HT-29 (cell line): ENCODE measurements around the gene RAI1. TPM values are rescaled to one million over a fixed set of nuclear protein-coding genes. Genes with fewer than 3 reads are reported as not detected.
A peak's percentile ranks its signal among the peaks of the same experiment; 100 is the strongest.

ENCODE experiments used
- DNase-seq: peaks from one replicate; pipeline ENCODE4 v3.0.0-alpha.2; 2015; ENCODE audit warnings: low spot score
- total RNA-seq: library from RNA; depleted of rRNA; stranded (reverse); fragments of >200 nt; shearing (Covaris generic); gene quantifications from 2 replicates; pipeline ENCODE4 v1.2.3, GENCODE V29; 2014

The RAI1 gene
- total RNA-seq, 1 experiment from 2014 or later = 35.4 TPM

DNA sequence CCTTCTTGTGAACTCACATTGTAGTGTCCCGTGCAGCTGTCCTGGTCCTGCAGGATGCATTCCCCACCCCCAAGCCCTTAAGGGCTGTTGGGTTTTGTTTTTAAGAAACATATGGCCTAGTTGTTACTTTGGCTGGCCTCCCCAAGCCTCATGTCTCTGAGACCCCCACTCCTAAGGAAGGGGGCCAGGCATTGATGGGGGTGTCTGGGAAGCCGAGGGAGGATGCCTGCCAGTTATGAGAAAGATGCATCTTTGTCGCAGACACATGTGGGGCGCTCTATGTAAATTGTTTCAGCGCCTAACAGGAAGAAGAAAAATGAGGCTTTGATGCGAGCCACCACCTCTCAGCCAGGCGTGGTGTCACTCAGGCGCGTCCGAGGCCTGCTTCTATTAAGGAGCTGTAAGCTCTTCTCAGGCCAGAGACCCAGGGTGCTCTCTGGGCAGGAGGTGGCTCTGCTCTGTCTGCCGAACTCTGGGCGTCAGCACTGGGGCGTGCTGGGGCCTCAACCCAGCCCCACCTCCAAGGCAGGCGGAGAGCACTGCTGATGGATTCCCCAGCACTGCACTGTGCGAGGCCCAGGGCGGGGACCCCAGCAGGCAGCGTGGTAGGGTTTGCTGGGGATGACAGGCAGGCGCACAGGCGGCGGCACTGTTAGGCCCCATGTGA lies 85.0 kb downstream of the RAI1 start:
- DNase-seq = no peak

DNA sequence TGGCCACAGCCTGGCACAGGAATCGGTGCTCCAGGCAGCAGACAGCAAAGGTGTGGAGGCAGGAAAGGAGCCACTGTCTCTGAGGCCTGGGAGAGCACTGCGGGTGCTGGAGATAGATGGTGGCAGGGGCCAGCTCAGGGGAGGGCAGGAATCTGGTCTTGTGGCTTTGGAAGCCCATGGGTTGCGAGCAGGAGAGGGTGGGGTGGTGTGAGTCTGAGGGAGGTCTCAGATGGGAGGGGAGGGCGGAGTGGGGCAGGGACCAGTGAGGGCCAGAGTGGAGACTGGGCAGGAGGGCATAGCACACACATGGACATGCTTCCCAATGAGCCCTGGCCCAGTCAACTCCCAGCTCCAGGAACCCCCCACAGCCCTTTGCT lies 85.5 kb downstream of the RAI1 start:
- no peak for DNase-seq

DNA sequence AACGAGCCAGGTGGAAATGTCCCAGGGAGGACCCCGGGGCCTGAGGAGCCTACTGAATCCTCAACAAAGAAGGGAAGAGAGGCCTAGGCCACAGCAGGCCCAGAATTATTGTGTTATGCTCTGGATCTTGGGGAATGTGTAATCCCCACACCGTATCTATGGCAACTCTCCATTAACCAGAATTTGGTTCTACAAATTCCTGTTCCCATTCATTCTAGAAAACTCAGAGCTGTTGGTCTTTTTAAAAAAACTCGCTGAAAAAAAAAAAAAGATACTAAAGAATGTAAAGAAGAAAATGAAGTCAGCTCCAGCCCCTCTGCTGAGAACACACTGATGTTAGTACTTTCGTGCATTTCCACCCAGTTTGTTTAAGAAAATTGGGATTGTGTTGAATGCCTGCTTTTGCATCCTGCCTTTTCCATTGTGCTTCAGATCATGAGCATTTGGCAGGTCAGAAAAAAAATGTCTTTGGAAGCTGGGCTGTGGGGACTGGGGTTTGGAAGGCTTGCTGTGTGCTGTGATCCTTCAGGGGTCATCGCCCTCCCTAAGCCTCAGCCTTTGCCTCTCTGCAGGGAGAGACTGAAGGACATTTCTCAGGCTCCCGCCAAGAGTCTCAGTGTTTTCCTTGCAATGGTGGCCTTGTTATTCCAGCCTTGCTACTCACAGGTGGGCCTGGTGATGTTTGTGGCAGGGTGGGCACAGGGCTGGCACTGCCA lies 86.1 kb downstream of the RAI1 start:
- no peak for DNase-seq

DNA sequence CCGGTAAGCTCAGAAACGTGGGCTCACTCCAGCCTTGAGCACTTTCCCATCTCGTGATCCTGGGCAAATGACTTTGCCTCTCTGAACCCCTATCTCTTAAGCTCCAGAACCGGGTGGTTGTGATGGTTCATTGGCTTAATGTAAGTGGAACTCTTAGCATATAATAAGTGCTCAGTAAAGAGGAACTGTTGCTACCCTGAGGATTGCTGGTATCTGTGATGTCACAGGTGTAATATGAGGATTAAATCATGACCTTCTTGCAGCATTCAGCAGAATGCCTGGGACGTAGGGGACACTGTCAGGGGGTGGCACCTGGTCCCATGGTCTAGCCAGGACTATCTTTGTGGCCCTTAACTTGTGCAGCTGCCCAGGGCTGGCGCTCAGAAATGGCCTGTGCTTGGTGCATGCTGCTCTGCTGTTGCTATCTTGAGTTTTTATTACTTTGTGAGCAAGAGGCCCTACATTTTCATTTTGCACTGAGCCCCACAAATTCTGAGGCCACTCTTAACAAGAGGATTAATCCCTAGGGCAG lies 86.7 kb downstream of the RAI1 start:
- no peak for DNase-seq

DNA sequence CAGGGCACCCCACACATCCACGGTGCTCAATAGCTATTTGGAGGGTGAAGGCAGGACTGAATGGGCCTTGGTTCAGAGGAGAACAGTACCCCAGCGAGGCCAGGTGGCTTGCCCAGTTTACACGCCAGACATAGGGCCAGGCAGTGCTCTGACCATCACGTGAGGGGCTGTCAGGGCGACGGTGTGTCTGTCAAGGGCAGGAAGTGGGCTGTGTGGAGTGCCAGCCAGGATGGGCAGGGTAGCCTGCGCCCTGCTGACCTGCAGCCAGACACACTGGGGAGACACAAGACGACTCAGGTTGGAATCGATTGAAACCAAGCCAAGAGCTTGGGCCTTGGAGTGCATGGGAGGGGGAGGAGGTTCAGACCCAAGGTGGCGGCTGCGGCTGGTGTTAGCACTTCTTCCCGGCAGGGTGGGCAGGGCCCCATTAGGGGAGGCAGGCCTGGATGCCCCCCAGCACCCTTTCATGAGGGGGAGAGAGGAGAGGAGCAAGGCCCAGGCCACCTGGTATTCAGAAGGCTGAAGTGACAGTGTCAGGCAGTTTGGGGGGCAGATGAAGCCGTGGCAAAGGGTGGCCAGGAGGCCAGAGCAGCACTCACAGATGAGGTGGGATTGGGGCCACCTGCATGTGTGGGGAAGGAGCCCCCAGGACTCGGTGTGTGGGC lies 87.3 kb downstream of the RAI1 start:
- no peak for DNase-seq

DNA sequence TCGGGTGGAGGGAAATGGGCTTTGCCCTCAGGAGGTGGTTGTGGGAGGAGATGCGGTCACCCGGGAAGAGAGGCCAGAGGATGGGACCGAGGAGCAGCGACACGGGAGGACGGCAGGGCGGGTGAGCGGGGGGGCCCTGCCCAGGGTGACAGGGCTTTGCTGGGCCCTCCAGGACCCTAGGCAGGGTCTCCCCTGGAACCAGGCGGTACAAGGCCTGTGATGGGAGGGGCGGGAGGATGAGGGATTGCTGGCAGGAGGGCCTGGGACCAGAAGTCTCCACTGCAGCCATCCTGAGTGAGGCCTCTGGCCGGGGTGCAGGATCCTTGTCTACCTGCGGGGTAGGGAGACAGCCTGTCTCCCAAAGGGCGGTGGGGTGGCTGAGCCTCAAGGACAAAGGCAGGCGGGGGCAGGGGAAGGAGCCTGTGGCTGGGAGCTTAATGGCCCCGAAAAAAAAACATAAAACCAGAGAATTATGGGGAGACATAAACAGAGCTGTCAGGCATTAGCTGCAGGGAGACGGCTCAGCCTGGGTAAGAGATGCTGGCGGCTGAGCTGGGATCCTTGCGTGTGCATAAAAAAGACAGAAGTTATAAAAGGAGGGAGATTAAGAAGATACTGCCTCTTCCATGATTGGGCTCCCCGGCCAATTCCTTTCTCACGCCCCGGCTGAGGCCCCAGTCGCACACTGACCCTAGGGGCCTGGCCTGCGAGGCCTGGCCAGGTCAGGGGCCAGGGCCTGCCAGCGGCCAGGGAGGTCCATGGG lies 88.8 kb downstream of the RAI1 start:
- DNase-seq = no peak

DNA sequence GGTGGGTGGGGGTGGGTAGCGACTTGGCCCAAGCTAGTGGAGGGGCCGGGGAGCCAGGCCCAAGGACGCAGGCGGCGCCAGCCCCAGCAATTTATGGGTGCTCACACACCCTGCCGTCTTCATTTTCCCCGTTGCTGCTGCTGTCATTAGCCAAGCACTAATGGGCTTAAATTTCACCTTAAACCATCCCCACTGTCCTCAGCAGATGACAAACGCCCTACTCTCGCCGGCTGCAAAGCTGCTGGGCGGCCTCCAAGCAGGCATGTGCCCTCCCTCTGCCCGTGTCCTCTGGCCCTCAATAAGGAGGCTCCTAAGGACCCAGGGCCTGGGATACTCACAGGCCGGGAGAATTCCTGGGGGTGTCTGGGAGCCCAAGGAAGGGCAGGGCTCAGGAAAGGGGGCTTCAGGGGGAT lies 89.4 kb downstream of the RAI1 start:
- DNase-seq = no peak

DNA sequence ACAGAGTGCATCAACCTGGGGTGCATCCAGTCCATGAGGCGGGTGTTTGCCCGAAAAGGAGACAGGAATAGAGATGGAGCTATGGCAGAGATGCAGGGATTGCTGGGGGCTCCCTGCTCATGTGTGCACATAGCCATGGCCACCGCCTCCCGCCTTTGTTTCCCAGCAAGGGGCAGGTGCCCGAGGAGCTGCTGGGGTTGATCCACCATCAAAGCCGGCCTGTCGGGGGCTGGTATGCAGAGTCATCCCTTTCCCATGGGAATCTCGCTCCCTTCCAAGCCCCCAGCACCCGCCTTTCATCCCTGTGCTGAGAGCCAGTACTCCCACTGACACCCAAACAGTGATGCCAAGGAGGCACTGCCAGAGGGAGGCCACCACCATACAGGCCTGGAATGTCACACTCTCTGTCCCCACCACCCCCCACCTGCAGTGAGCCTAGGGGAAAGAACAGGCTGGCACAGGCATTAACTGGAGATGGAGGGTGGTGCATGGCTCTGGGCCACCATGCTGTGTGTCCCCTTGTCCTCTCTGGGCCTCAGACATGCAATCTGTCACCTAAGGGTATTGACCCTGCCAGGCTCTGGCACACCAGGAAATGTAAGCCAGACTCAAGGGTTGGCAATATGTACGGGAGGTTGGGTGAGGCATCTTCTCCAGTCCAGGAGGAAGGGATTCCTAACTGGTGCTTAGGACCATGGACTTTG lies 90.4 kb downstream of the RAI1 start:
- no peak for DNase-seq

DNA sequence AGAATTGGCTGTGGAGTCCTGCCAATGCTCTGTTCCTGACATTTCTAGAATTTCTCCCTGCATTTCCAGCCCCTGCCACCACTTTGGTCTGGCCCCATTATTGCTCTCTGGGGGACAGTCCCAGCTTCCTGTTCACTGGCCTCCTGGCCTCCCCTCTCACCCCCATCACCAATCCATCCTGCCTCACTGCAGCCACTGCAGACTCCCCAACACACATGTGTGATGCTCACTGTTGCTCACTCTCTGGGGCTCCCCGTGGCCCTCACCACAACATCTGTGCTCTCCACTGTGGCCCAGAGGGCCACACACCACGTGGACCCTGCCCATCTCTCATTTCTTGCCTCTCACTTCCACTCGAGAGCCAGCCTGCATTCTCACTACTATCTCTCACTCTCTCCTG lies 91.0 kb downstream of the RAI1 start:
- DNase-seq = no peak

DNA sequence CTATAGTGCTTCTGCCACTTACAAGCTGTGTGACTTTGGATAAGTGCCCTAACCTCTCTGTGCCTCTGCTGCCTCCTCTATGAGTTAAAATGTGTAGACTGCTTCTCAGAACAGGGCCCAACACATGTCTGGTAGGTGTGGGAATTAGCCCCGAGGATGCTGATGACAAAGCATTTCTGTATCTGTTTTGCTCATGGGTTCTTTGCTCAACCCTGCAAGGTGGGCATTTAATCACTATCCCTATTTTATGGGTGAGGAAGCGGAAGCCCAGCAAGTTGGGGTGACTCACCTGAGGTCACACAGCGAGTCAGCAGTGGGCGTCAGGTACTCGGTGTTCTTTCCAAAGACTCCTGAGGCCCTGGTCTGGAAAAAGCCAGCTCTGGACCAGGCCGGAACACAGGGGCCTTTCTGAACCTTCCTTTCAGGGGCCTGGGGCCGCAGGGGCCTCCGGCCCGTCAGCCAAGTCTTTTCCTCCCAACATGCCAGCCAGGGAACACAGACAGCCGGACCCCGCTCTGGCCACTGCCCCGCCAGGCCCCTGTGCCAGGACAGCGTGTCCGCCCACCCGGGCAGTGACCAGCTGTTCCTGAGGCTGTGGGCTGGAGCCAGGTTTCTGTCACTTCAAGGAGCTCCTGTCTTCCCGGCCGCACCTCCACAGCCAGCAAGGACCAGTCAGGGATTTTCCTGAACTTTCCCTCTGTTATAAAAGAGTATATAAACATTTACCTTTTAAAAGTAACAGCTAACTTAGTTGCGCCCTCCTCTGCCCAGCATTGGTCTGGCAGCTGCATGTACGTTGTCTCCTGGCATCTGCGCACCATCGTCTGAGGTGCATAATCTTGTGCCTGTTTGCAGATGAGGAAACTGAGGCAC lies 93.0 kb downstream of the RAI1 start:
- peak; percentile 51 for DNase-seq

DNA sequence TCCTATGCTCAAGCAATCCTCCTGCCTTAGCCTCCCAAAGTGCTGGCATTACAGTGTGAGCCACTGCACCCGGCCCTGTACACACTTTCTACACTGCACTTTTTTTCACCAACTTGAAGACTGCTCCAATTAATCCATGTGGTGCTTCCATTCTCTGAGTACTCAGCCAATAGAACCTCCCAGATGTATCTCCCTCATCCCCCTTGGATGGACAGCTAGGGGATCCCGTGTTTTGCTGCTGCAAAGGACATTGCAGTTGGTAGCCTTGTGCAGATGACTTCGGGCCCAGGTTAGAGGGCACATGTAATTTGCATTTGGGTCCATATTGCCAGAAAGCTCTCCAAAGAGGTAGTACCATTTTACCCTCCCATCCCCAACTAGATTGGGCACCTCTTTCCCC lies 95.6 kb downstream of the RAI1 start:
- DNase-seq = no peak

DNA sequence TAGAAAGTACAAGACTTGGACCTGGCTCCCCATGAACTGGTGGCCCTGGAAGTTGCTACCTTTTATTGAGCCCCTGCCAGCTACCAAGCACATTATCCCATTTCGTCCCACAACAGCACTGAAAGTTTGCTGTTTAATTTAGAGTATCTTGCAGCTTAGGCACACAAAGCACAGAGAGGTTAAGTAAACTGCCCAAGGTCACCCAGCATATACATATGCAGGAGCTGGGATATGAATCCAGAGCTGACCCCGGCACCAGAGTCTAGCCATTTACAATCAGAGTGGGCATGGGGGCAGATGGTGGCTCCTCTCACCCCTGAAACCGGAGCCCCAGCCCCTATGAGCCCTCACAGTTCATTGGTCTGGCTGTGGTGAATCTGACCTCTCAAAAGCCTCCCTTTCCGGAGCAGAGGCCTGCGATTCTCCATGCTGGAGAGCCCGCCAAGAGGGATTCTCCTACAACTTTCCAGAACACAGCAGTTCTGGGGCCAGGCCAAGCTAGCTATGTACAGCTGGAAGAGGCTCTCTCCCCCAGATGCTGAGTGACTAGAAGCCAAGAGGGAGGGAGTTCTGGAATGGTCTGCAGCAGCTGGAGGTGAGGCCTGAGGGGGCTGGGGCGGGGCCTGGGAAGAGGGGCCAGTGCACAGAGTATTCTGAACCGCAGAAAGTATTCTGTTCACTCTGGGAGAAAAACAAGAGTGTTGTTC lies 97.2 kb downstream of the RAI1 start:
- no peak for DNase-seq

DNA sequence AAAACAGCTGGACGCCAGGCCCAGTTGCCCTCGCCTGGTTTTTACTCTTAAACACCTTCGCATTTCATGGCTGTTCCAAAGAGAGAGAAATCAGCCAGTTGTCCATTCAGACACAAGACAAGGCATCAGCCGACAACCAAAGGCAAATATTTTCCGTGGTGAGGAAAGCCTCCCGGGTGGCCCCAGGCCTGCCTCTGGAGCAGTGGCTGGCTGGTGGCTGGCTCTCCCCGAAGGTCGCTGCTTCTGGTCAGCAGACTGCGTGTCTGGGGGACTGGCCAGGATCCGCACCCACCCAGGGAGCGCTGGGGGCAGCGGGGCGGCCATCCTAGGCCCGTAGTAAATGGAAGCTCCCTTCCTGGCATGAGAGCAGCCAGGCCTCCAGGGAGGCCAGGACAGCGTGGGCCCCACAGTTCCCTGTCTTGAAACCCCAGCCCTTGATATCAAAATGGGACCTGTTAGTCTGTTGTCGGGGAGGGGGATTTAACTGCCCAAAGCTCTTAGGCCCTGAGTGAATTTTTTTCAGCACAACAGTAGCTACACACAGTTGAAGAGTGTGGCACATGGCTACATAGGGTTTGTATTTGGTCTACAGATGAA lies 97.9 kb downstream of the RAI1 start:
- no peak for DNase-seq

DNA sequence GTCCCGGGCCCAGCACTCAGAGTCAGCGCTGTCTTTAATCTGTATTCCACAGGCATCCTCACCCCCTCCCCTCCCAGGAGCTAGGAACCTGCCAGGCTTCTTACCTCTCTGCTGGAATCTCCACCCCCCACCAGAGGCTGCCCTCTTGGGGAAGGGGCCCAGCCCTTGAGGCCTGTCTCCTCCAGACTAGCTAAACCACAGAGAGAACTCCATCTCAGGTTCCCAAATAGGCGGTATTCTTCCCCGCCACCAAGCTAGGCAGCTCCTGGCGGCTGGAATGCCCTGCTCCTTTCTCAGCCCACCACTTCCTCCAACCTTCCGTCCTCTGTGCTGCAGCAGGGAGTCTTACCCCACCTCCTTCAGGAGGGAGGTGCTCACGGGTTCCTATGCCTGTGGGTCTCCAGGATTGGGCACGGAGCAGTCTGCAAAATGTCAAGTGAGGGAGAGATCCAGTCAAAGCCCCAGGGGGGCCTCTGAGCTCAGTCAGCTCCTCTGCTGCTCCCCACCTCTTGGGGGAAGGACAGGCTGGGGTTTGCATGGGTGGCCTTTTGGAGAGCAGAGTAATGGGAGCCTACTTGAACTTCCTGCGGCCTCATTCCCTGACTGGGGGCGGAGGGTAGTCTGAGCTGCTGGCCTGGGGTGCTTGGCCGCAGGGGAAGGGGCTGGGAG lies 99.8 kb downstream of the RAI1 start:
- peak; percentile 59 for DNase-seq

DNA sequence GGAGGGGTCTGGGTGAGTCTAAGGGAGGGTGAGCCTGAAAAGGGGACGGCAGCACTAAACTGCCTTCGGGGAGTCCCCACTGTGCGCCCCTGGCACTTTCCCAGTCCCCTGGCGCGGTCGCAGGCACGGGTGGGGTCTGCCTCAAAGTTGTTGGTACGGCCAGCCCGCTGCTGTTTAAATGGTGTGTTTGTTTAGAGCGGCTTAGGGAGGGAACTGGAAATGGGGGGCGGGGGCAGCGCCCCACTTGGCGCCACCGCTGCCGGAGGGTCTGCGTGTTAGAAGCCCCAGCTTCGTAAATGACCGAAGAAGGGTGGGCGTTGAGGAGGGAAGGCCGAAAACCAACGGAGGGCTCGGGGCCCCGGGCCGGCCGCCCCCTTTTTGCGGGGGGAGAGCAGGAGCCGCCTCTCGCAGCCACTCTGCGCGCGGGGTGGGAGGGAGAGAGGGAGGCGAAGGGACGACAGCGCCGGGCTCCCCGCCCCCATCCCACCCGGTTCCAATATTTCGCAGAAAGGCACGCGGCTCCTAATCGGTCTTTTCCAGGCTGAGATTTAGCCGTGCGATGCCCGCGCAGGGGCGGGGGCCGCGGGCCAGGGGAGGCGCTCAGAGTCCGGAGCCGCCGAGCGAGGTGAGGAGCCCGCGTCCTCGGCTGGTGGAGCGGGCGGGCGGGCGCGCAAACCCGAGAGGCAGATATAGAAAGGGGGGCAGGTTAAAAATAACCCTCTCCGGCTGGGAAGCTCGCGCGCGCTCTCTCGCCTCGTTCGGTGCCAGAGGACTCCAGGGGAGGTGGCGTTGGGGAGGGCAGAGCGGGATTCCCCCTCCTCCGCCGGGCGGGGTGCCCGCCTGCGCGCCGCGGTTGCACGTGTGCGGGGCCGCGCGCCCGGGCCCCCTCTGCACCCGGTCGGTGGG lies 100.6 kb downstream of the RAI1 start:
- DNase-seq = peak; percentile 65

DNA sequence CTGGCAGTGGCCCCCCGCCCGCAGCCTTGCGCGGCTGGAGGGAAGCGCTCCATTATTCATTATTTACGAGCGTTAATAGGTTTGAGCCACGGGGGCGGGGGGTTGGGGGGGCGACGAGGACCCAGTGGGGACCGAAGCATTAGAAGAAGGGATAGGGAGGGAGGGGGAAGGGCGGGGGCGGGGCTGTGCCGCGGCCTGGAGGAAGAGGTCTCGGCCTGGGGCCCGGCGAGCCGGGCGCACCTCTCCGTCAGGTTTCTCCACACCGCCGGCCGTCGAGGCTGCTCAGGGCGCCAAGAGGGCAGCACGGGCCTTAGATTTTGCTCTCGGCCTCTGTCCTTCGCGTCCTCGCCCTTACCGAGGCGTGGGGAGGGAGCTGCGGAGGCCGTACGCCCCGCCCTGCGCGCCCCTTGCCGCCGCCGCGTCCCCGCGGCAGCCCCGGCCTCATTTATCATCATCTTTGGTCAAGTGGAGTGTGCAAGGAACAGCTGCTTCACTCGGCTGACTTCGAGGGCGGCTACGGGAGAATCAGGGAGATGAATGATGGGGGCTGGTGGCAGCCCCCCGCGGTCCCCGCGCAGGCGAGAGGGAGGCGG lies 101.4 kb downstream of the RAI1 start:
- DNase-seq = peak; percentile 32
